ENCODE results near the gene PCDH9.

DNA sequence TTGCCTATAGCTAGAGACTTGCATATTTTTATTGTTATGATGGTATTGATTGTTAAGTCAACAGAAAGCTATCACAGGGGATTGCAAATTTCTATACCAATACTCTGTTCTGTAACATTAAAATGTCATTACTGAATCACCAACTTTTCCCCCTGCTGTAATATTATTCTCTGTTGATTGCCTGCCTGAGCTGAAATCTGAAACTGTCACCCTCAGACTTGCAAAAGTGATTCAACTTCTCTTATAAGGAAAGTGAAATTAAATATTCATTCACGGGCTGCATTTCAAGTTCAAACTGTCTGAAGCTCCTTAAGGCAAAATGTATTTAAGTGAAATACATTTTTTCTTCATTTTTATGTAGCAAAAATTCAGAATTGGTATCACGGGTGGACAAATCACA lies 723.2 kb downstream of the PCDH9 start:
- TF ChIP-seq EZH2 (IDR thresholded peaks at IDR 0.05; ENCODE audit: low read depth, unreplicated experiment) = no peak
- TF ChIP-seq, protein P1, sequence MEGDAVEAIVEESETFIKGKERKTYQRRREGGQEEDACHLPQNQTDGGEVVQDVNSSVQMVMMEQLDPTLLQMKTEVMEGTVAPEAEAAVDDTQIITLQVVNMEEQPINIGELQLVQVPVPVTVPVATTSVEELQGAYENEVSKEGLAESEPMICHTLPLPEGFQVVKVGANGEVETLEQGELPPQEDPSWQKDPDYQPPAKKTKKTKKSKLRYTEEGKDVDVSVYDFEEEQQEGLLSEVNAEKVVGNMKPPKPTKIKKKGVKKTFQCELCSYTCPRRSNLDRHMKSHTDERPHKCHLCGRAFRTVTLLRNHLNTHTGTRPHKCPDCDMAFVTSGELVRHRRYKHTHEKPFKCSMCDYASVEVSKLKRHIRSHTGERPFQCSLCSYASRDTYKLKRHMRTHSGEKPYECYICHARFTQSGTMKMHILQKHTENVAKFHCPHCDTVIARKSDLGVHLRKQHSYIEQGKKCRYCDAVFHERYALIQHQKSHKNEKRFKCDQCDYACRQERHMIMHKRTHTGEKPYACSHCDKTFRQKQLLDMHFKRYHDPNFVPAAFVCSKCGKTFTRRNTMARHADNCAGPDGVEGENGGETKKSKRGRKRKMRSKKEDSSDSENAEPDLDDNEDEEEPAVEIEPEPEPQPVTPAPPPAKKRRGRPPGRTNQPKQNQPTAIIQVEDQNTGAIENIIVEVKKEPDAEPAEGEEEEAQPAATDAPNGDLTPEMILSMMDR (conservative IDR thresholded peaks at IDR 0.05; ENCODE audit: low read depth in 2 of 2) = no peak
- no peak for TF ChIP-seq STAT1 (IDR thresholded peaks at IDR 0.05; ENCODE audit: unreplicated experiment)
- TF ChIP-seq, protein P2, sequence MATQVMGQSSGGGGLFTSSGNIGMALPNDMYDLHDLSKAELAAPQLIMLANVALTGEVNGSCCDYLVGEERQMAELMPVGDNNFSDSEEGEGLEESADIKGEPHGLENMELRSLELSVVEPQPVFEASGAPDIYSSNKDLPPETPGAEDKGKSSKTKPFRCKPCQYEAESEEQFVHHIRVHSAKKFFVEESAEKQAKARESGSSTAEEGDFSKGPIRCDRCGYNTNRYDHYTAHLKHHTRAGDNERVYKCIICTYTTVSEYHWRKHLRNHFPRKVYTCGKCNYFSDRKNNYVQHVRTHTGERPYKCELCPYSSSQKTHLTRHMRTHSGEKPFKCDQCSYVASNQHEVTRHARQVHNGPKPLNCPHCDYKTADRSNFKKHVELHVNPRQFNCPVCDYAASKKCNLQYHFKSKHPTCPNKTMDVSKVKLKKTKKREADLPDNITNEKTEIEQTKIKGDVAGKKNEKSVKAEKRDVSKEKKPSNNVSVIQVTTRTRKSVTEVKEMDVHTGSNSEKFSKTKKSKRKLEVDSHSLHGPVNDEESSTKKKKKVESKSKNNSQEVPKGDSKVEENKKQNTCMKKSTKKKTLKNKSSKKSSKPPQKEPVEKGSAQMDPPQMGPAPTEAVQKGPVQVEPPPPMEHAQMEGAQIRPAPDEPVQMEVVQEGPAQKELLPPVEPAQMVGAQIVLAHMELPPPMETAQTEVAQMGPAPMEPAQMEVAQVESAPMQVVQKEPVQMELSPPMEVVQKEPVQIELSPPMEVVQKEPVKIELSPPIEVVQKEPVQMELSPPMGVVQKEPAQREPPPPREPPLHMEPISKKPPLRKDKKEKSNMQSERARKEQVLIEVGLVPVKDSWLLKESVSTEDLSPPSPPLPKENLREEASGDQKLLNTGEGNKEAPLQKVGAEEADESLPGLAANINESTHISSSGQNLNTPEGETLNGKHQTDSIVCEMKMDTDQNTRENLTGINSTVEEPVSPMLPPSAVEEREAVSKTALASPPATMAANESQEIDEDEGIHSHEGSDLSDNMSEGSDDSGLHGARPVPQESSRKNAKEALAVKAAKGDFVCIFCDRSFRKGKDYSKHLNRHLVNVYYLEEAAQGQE (IDR thresholded peaks at IDR 0.05; ENCODE audit: unreplicated experiment) = no peak
- TF ChIP-seq POLR2AphosphoS5 (IDR thresholded peaks at IDR 0.05; ENCODE audit: low read depth) = no peak
- no peak for TF ChIP-seq EZH2phosphoT487 (IDR thresholded peaks at IDR 0.05; ENCODE audit: unreplicated experiment)
- no peak for TF ChIP-seq NANOG (IDR thresholded peaks at IDR 0.05; ENCODE audit: borderline replicate concordance)
- TF ChIP-seq ZNF114 (CRISPR knock-in tag; IDR thresholded peaks at IDR 0.05) = no peak
- TF ChIP-seq, protein P3, sequence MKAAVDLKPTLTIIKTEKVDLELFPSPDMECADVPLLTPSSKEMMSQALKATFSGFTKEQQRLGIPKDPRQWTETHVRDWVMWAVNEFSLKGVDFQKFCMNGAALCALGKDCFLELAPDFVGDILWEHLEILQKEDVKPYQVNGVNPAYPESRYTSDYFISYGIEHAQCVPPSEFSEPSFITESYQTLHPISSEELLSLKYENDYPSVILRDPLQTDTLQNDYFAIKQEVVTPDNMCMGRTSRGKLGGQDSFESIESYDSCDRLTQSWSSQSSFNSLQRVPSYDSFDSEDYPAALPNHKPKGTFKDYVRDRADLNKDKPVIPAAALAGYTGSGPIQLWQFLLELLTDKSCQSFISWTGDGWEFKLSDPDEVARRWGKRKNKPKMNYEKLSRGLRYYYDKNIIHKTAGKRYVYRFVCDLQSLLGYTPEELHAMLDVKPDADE (IDR thresholded peaks at IDR 0.05) = no peak
- TF ChIP-seq CREB1 (CRISPR knock-in tag; IDR thresholded peaks at IDR 0.05; ENCODE audit: low read depth) = no peak
- no peak for TF ChIP-seq ZNF331 (CRISPR knock-in tag; IDR thresholded peaks at IDR 0.05; ENCODE audit: low read depth)
- TF ChIP-seq JUNB (IDR thresholded peaks at IDR 0.05; ENCODE audit: unreplicated experiment) = no peak
- TF ChIP-seq, protein P4, sequence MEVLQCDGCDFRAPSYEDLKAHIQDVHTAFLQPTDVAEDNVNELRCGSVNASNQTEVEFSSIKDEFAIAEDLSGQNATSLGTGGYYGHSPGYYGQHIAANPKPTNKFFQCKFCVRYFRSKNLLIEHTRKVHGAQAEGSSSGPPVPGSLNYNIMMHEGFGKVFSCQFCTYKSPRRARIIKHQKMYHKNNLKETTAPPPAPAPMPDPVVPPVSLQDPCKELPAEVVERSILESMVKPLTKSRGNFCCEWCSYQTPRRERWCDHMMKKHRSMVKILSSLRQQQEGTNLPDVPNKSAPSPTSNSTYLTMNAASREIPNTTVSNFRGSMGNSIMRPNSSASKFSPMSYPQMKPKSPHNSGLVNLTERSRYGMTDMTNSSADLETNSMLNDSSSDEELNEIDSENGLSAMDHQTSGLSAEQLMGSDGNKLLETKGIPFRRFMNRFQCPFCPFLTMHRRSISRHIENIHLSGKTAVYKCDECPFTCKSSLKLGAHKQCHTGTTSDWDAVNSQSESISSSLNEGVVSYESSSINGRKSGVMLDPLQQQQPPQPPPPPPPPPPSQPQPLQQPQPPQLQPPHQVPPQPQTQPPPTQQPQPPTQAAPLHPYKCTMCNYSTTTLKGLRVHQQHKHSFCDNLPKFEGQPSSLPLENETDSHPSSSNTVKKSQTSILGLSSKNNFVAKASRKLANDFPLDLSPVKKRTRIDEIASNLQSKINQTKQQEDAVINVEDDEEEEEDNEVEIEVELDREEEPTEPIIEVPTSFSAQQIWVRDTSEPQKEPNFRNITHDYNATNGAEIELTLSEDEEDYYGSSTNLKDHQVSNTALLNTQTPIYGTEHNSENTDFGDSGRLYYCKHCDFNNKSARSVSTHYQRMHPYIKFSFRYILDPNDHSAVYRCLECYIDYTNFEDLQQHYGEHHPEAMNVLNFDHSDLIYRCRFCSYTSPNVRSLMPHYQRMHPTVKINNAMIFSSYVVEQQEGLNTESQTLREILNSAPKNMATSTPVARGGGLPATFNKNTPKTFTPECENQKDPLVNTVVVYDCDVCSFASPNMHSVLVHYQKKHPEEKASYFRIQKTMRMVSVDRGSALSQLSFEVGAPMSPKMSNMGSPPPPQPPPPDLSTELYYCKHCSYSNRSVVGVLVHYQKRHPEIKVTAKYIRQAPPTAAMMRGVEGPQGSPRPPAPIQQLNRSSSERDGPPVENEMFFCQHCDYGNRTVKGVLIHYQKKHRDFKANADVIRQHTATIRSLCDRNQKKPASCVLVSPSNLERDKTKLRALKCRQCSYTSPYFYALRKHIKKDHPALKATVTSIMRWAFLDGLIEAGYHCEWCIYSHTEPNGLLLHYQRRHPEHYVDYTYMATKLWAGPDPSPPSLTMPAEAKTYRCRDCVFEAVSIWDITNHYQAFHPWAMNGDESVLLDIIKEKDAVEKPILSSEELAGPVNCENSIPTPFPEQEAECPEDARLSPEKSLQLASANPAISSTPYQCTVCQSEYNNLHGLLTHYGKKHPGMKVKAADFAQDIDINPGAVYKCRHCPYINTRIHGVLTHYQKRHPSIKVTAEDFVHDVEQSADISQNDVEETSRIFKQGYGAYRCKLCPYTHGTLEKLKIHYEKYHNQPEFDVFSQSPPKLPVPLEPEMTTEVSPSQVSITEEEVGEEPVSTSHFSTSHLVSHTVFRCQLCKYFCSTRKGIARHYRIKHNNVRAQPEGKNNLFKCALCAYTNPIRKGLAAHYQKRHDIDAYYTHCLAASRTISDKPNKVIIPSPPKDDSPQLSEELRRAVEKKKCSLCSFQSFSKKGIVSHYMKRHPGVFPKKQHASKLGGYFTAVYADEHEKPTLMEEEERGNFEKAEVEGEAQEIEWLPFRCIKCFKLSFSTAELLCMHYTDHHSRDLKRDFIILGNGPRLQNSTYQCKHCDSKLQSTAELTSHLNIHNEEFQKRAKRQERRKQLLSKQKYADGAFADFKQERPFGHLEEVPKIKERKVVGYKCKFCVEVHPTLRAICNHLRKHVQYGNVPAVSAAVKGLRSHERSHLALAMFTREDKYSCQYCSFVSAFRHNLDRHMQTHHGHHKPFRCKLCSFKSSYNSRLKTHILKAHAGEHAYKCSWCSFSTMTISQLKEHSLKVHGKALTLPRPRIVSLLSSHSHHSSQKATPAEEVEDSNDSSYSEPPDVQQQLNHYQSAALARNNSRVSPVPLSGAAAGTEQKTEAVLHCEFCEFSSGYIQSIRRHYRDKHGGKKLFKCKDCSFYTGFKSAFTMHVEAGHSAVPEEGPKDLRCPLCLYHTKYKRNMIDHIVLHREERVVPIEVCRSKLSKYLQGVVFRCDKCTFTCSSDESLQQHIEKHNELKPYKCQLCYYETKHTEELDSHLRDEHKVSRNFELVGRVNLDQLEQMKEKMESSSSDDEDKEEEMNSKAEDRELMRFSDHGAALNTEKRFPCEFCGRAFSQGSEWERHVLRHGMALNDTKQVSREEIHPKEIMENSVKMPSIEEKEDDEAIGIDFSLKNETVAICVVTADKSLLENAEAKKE (CRISPR knock-in tag; IDR thresholded peaks at IDR 0.05) = no peak

All from GM23338 (cell line).